CMK (cell line): Measurements from ENCODE around the gene FIGNL1.

Experiments used
- DNase-seq: peaks from one replicate; pipeline ENCODE4 v3.0.0-alpha.2; 2010; ENCODE audit warnings: low read depth

The FIGNL1 gene, protein sequence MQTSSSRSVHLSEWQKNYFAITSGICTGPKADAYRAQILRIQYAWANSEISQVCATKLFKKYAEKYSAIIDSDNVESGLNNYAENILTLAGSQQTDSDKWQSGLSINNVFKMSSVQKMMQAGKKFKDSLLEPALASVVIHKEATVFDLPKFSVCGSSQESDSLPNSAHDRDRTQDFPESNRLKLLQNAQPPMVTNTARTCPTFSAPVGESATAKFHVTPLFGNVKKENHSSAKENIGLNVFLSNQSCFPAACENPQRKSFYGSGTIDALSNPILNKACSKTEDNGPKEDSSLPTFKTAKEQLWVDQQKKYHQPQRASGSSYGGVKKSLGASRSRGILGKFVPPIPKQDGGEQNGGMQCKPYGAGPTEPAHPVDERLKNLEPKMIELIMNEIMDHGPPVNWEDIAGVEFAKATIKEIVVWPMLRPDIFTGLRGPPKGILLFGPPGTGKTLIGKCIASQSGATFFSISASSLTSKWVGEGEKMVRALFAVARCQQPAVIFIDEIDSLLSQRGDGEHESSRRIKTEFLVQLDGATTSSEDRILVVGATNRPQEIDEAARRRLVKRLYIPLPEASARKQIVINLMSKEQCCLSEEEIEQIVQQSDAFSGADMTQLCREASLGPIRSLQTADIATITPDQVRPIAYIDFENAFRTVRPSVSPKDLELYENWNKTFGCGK

GRCh38 chr7:50449881-50450589 lies at the start of gene FIGNL1:
TSS of gene FIGNL1 (minus strand) at chr7:50450350. CDS start at chr7:50447287, 3,063 bp downstream.
- DNase-seq: peak; percentile 62

DNA sequence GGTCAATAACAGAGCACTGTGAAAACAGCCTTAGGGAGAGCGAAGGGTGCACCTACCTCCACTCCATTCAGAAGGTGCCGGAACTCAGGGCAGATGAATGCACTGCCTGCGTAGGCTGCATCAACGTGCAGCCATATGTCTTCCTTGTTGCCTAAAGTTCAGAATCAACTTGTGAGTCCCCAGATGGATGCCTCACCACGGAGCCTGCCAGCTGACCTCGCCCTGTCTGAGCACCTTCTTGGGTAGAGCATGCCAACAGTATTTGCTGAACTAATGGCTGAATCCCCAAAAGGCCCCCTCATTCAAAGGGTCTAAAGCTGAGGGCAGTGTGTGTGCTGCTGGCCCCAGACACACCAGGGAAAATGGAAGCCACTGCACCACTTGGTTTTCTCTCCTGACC lies 48.9 kb upstream of the FIGNL1 start:
- DNase-seq: no peak

GRCh38 chr7:50497968-50498367 lies 47.8 kb upstream of the FIGNL1 start:
- no peak for DNase-seq

GRCh38 chr7:50497068-50497642 lies 47.0 kb upstream of the FIGNL1 start:
- DNase-seq: peak; percentile 42

- DNase-seq: no peak
Measured at GRCh38 chr7:50496569-50496968, 46.4 kb upstream of the FIGNL1 start.

GRCh38 chr7:50495746-50496145 lies 45.6 kb upstream of the FIGNL1 start:
- no peak for DNase-seq

DNA sequence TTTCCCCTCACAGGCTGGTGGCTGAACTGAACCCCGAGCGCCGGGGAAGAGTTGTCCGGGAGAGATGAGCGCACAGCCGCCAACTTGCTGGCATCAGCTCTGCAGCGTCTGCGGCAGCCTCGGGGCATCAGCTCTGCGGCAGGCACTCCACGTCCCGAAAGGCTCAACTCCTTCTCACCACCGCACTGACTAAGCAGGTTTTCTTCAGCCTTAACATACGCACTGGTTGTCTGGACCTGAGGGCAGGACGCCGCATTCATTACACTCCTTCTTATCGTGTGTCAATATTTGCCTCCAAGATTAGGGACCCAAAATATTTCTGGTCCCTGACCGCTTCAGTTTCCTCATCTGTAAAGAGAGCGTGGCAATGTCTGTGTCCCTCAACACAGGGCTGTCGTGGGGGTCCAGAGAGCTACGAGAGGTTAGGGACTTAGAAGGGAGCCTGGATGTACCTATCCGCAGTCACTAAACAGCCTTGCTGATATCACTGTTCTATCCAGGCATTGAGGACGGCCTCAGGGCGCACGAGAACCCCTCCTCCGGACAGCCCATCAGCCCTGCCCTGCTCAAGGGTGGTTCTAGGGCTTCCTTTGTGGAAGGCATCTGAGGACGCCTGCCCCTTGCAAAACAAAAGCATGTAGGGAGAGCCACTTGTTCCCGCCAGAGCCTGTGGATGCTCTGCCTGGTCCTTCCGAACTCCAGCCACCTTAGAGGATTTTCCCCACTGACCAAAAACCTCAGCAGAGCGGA lies 42.8 kb upstream of the FIGNL1 start:
- no peak for DNase-seq

DNA sequence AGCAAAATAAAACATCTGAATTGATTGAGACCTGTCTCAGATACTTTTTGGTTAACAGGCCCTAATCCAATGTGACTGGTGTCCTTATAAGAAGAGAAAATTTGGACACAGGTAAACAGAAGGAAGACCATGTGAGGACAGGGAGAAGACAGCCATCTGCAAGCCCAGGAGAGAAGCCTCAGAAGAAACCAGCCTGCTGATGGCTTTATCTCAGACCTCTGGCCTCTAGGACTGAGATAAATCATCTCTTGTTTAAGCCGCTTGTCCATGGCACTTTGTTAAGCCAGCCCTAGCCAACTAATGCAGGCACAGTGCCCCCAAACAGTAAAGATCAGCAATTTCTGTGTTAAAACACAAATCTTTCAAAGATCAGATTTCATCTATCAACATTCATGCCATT lies 41.8 kb upstream of the FIGNL1 start:
- DNase-seq: no peak

DNA sequence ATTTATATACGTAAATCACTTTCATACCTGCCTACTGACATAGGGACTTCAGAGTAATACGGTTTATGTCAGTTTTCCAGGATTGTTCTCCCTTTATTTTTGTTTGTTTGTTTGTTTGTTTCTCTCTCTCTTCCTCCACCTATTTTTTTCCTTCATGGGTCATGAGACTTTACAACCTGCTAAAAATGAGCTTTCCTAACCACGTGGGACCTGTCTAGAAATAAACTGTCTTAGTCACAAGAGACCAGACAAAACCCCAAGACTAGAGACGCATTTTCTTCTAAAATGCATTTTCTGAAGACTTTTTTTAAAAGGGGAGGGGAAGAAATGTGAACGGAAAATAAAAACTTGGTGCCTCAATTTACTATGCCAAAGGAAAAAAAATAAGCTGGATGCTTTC lies 41.1 kb upstream of the FIGNL1 start:
- no peak for DNase-seq

DNA sequence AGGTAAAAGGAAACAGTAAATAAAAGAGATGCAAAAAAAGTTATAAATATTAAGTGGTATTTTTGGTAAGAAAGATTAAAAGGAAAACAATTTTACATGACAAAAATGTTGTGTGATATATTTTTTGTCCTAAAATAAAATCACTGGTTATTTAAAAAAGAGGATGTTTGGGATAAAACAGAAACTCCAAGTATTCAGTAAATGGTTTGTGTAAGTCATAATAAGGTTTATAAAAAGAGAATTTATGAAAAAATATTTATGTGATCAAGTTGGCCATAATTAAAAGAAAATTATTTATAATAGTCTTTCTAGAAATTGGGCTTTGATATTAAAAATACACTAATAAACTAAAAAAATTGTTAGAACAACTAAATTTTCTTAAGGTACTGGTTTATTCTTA lies 38.2 kb upstream of the FIGNL1 start:
- DNase-seq: no peak

DNA sequence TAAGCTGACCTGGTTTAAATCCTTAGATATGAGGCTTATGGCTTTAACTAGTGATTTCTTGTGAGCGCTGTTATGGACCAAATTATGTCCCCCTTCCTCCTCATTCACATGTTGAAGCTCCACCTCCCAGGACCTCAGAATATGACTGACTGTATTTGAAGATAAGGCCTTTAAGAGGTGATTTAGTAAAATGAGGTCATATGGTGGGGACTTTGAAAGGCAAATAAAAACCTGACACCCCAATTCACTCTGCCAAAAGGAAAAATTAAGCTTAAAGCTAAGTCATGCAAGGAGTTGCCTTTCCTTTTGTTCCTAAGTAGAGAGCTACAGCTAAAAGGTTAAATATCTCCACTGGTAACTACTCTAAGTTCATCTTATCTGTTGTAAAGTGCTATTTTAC lies 36.4 kb upstream of the FIGNL1 start:
- DNase-seq: no peak

- DNase-seq: no peak
Measured at GRCh38 chr7:50481867-50482266, 31.7 kb upstream of the FIGNL1 start.

- DNase-seq: no peak
Measured at GRCh38 chr7:50480797-50481196, 30.6 kb upstream of the FIGNL1 start.

GRCh38 chr7:50479743-50480517 lies 29.8 kb upstream of the FIGNL1 start:
- DNase-seq: no peak

DNA sequence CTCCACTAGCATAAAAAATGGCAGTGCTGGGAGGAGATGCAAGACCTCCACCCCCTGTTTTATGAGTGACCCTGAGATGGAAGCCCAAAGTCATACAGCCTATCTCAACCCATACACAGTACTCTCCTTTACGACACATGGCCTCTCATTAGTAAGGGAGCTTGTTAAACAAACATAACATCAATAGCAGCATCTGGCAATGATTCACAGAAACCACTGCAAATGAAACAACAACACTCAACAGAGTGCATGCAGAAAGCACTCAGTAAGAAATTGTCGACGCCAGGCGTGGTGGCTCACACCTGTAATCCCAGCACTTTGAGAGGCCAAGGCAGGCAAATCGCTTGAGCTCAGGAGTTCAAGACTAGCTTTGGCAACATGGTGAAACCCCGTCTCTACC lies 27.5 kb upstream of the FIGNL1 start:
- DNase-seq: no peak

DNA sequence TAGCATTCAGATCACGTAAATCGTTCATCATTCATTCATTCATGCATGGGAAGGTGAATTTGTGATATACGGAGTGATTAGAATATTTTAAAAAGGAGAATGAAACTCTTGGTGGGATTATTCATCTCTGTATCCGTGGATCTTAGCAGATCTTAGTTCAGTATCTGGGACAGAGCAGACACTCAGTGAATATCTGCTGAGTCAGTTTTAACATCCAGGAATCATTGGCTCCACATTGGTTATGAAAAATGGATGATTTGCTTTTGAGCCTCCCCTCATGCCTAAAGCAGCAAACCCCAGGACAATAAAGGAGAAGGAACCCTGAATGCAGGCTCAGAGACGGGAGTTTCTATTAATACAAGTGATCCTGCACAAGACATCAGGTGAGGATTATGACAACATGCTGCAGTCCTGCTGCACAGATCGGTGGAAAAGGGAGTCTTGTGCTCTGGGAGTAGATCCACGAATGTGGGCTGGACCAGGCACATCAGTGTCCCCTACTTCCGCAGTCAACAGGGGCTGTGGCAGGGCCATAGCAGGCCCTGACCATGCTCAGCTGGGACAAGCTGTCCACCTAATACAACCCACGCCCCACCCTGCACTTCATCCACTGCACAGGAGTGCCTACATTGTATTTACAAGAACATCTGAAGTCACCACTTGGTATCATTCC lies 26.9 kb upstream of the FIGNL1 start:
- DNase-seq: no peak

GRCh38 chr7:50475340-50475739 lies 25.2 kb upstream of the FIGNL1 start:
- no peak for DNase-seq

DNA sequence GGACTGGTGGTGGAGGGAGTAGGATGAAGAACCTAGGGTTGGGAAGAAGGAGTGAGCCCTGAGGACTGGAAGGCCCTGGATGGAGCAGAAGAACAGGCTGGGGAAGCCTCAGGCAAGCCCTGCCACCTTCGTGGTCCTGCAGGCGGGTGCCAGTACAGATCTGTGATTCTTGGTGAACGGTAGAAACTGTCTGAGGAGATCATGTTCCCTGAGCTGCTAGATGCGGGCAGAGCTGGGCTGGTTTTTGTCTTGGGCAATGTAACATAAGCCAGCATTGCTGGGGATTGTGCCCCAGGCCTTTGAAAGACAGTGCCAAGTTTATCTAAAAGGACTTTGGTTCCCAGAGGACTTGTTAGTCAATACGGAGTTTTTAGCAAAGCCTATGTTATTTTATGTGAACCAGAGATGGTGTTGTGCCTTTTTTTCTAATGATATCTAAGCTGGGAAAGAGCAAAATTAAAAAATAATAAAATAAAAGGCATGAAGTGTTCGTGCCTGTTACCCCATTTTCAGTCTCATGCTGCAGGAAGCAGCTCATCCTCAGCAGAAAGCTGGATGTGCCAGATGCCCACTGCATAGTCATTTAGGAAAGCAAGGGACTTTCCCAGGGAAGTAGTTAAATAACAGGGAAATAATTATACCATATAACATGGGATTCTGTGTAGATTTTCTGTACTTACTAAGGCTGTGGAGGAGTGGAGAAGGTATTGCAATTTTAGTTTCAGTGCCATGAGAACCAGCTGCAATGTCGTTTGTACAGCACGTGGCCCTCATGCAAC lies 24.4 kb upstream of the FIGNL1 start:
- no peak for DNase-seq

DNA sequence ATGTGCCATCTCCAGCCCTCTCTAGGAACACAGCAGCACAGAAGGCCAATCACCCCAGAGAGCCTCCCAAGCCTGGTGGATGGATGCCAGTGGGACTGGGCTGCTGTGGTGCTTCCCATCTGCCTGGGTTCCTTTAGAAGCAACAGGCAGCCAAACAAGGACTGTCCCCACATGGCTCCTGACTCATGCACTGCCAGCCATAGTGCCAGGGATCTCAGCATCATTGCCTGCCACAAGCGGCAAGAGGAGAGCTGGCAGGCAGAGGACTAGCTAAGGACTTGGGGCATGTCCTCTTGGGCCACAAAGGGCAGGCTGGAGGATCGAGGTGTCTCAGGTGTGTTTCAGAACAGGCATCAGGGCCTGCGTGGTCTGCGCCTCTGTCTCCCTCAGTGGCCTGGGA lies 23.4 kb upstream of the FIGNL1 start:
- no peak for DNase-seq

GRCh38 chr7:50472427-50472826 lies 22.3 kb upstream of the FIGNL1 start:
- DNase-seq: no peak
